C4-2B (cell line): Measurements from ENCODE around the gene CHST13.

ENCODE experiments used
- ZFX ChIP-seq: fragments of 450-650 bp; IDR thresholded peaks from 2 replicates; pipeline ENCODE4 v1.6.1; 2017
- TF ChIP-seq, protein P1 (sequence below): fragments of 450-650 bp; conservative IDR thresholded peaks from 2 replicates; pipeline ENCODE4 v1.5.1; 2017; ENCODE audit warnings: mild to moderate bottlenecking

DNA sequence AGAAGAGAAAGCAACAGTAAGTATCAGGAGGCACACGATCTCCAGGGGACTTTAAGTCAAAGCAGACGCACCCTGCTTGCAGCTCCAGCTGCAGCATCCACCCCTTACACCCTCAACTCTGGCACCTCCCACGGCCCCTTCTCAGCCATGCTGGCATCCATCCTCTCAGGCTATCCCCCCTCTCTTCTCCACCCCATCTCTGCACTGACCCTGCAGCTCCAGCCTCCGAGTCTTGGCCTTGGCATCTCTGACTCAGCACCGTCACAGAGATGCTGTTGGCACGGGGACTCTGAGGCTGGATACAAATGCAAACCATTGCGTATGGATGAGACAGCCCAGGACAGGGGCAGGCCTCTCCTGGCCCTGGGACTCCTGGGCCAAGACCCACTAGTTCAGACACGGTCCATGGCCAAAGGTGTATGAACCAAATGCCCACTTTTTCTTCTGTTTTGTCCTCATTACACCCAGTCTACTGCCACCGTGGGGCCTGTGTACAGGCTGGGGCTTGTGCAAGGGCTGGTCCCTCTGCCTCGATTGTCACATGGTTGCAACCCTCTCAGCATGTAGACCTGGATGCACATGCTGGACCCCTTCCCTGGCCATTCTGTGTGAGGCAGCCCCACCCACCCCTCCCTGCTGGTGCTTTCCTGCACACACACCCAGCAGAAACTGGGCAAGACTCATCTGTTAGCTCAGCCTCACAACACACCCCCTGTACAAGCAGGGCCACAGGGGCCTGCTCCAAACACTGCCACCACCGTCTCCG is 29.6 kb upstream of the CHST13 start:
- TF ChIP-seq, protein P1, sequence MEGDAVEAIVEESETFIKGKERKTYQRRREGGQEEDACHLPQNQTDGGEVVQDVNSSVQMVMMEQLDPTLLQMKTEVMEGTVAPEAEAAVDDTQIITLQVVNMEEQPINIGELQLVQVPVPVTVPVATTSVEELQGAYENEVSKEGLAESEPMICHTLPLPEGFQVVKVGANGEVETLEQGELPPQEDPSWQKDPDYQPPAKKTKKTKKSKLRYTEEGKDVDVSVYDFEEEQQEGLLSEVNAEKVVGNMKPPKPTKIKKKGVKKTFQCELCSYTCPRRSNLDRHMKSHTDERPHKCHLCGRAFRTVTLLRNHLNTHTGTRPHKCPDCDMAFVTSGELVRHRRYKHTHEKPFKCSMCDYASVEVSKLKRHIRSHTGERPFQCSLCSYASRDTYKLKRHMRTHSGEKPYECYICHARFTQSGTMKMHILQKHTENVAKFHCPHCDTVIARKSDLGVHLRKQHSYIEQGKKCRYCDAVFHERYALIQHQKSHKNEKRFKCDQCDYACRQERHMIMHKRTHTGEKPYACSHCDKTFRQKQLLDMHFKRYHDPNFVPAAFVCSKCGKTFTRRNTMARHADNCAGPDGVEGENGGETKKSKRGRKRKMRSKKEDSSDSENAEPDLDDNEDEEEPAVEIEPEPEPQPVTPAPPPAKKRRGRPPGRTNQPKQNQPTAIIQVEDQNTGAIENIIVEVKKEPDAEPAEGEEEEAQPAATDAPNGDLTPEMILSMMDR, result no peak
- TF ChIP-seq ZFX, result no peak
